NCI-H146 treated with DMSO at 0.1 percent for 48 hours (cell line): ENCODE data around the gene FBXL4.
A peak's percentile ranks its signal among the peaks of the same experiment; 100 is the strongest.

Experiments
- DNase-seq: peaks from one replicate; lab custom pipeline; 2025; ENCODE audit not compliant: unreplicated experiment; lab: John Stamatoyannopoulos, UW

Gene FBXL4

GRCh38 chr6:98827295-98828159 is 120.2 kb downstream of the FBXL4 start:
- DNase-seq, result peak; percentile 43

- DNase-seq, result no peak
Measured at GRCh38 chr6:98825600-98826230, 122.0 kb downstream of the FBXL4 start.

GRCh38 chr6:98824902-98825599 is 122.7 kb downstream of the FBXL4 start:
- DNase-seq, result no peak

- no peak for DNase-seq
Measured at GRCh38 chr6:98824162-98824901, 123.4 kb downstream of the FBXL4 start.

- DNase-seq, result no peak
Measured at GRCh38 chr6:98823428-98824161, 124.2 kb downstream of the FBXL4 start.

- DNase-seq, result no peak
Measured at GRCh38 chr6:98821756-98822405, 125.9 kb downstream of the FBXL4 start.
